ENCODE measurements around the gene NIPAL3. TPM values are rescaled to one million over a fixed set of nuclear protein-coding genes. Genes with fewer than 3 reads are reported as not detected.

Gene NIPAL3
- total and polyA plus RNA-seq, 2 experiments from 2014 or later: 55.9 to 78.4 TPM

GRCh38 chr1:24391882-24392603 lies 23.6 kb upstream of the NIPAL3 start:
- Histone ChIP-seq H3K27me3 (replicated peaks; ENCODE audit: insufficient read depth) (no peaks in the 10 kb centered on the region), H3K36me3 (ENCODE audit: low read depth) (no peaks in the 10 kb centered on the region), H3K79me2 (ENCODE audit: insufficient read depth) (0 out of 2 replicates have a peak, but pooled peaks cover 5% of the 10 kb centered on the region), H2AFZ (peak overlapping the region; percentile 70), H3K4me1 (ENCODE audit: insufficient read depth) (peaks cover 39% of the 10 kb centered on the region), H3K4me2 (ENCODE audit: unreplicated experiment) (peak overlapping the region; percentile 68), H3K9me2 (ENCODE audit: insufficient read depth) (no peaks in the 10 kb centered on the region), H3K9ac (peak overlapping the region; percentile 69), H3K4me3 (peak overlapping the region; percentile 58), H4K20me1 (ENCODE audit: insufficient read depth) (no peaks in the 10 kb centered on the region), H3K9me3 (ENCODE audit: low read depth) (no peaks in the 10 kb centered on the region), H3F3A (ENCODE audit: insufficient read depth) (peaks cover 29% of the 10 kb centered on the region), H3K27ac (peak overlapping the region; percentile 54)
- peak; percentile 74 for DNase-seq
- no peak for TF ChIP-seq EZH2phosphoT487 (IDR thresholded peaks at IDR 0.05; ENCODE audit: insufficient read depth, low read depth)
- no peak for TF ChIP-seq EZH2 (IDR thresholded peaks at IDR 0.05; ENCODE audit: insufficient read depth, poor library complexity, severe bottlenecking)
- in situ Hi-C loops (cut with MboI): loop anchor here (5.0 kb wide), 1 partner anchor 190 kb away; no protein-coding TSS in a partner anchor
- 20 to 25% methylated on average over 11 of the region's 11 CpGs for WGBS, 2 experiments (ENCODE audit: low coverage in 1 of 2, low lambda C conversion rate in 2 of 2, missing lambda C conversion rate in 2 of 2)

- H3K36me3 ChIP-seq (ENCODE audit: low read depth): no peaks in the 10 kb centered on the region
- no peak overlapping the region for H3K9ac ChIP-seq
- H3K9me3 ChIP-seq (ENCODE audit: low read depth): no peaks in the 10 kb centered on the region
- H3K79me2 ChIP-seq (ENCODE audit: insufficient read depth): 0 out of 2 replicates have a peak, but pooled peaks cover 5% of the 10 kb centered on the region
- no peak overlapping the region for H3K4me2 ChIP-seq (ENCODE audit: unreplicated experiment)
- no peak overlapping the region for H3K4me3 ChIP-seq
- H3K27ac ChIP-seq: no peak overlapping the region
- peaks cover 39% of the 10 kb centered on the region for H3K4me1 ChIP-seq (ENCODE audit: insufficient read depth)
- no peak for DNase-seq
- in situ Hi-C loops (cut with MboI): loop anchor here (5.0 kb wide), 1 partner anchor 190 kb away; no protein-coding TSS in a partner anchor
- peaks cover 29% of the 10 kb centered on the region for H3F3A ChIP-seq (ENCODE audit: insufficient read depth)
- H2AFZ ChIP-seq: no peak overlapping the region
- H3K27me3 ChIP-seq (replicated peaks; ENCODE audit: insufficient read depth): no peaks in the 10 kb centered on the region
- 89 to 90% methylated on average over 4 of the region's 4 CpGs for WGBS, 2 experiments (ENCODE audit: low coverage in 1 of 2, low lambda C conversion rate in 2 of 2, missing lambda C conversion rate in 2 of 2)
- no peaks in the 10 kb centered on the region for H4K20me1 ChIP-seq (ENCODE audit: insufficient read depth)
- TF ChIP-seq EZH2phosphoT487 (IDR thresholded peaks at IDR 0.05; ENCODE audit: insufficient read depth, low read depth) (no peak), EZH2 (IDR thresholded peaks at IDR 0.05; ENCODE audit: insufficient read depth, poor library complexity, severe bottlenecking) (no peak)
- H3K9me2 ChIP-seq (ENCODE audit: insufficient read depth): no peaks in the 10 kb centered on the region
These were observed 23.0 kb upstream of the NIPAL3 start for GRCh38 chr1:24392604-24392946.

- Histone ChIP-seq H3K79me2 (ENCODE audit: insufficient read depth) (0 out of 2 replicates have a peak, but pooled peaks cover 5% of the 10 kb centered on the region), H3K4me2 (ENCODE audit: unreplicated experiment) (peak overlapping the region; percentile 59), H3K9me3 (ENCODE audit: low read depth) (no peaks in the 10 kb centered on the region), H3K4me3 (no peak overlapping the region), H3K4me1 (ENCODE audit: insufficient read depth) (peaks cover 39% of the 10 kb centered on the region), H2AFZ (0 out of 2 replicates have a peak overlapping the region, but pooled peaks have one; percentile 43), H3K27me3 (replicated peaks; ENCODE audit: insufficient read depth) (no peaks in the 10 kb centered on the region), H3K27ac (peak overlapping the region; percentile 54; the same call in 1 of the 2 replicates), H3F3A (ENCODE audit: insufficient read depth) (peaks cover 29% of the 10 kb centered on the region), H3K36me3 (ENCODE audit: low read depth) (no peaks in the 10 kb centered on the region), H3K9ac (peak overlapping the region; percentile 37; the same call in 1 of the 2 replicates), H4K20me1 (ENCODE audit: insufficient read depth) (no peaks in the 10 kb centered on the region), H3K9me2 (ENCODE audit: insufficient read depth) (no peaks in the 10 kb centered on the region)
- 67 to 81% methylated on average over 4 of the region's 4 CpGs for WGBS, 2 experiments (ENCODE audit: low coverage in 1 of 2, low lambda C conversion rate in 2 of 2, missing lambda C conversion rate in 2 of 2)
- in situ Hi-C loops (cut with MboI): loop anchor here (5.0 kb wide), 1 partner anchor 191 kb away; no protein-coding TSS in a partner anchor
- peak; percentile 27 for DNase-seq
- no peak for TF ChIP-seq EZH2 (IDR thresholded peaks at IDR 0.05; ENCODE audit: insufficient read depth, poor library complexity, severe bottlenecking)
- TF ChIP-seq EZH2phosphoT487 (IDR thresholded peaks at IDR 0.05; ENCODE audit: insufficient read depth, low read depth): no peak
These were observed 22.5 kb upstream of the NIPAL3 start for GRCh38 chr1:24392982-24393650.

GRCh38 chr1:24393892-24394291 lies 21.7 kb upstream of the NIPAL3 start:
- Histone ChIP-seq H3K4me3 (no peak overlapping the region), H3K4me2 (ENCODE audit: unreplicated experiment) (peak overlapping the region; percentile 59), H3K4me1 (ENCODE audit: insufficient read depth) (peaks cover 36% of the 10 kb centered on the region), H3F3A (ENCODE audit: insufficient read depth) (peaks cover 29% of the 10 kb centered on the region), H3K27ac (peak overlapping the region; percentile 54), H3K79me2 (ENCODE audit: insufficient read depth) (0 out of 2 replicates have a peak, but pooled peaks cover 5% of the 10 kb centered on the region), H3K9me2 (ENCODE audit: insufficient read depth) (no peaks in the 10 kb centered on the region), H3K36me3 (ENCODE audit: low read depth) (no peaks in the 10 kb centered on the region), H4K20me1 (ENCODE audit: insufficient read depth) (no peaks in the 10 kb centered on the region), H3K9ac (peak overlapping the region; percentile 37; the same call in 1 of the 2 replicates), H3K9me3 (ENCODE audit: low read depth) (no peaks in the 10 kb centered on the region), H2AFZ (peak overlapping the region; percentile 43; the same call in 1 of the 2 replicates), H3K27me3 (replicated peaks; ENCODE audit: insufficient read depth) (no peaks in the 10 kb centered on the region)
- TF ChIP-seq EZH2 (IDR thresholded peaks at IDR 0.05; ENCODE audit: insufficient read depth, poor library complexity, severe bottlenecking) (no peak), EZH2phosphoT487 (IDR thresholded peaks at IDR 0.05; ENCODE audit: insufficient read depth, low read depth) (no peak)
- in situ Hi-C loops (cut with MboI): loop anchor here (5.0 kb wide), 1 partner anchor 192 kb away; no protein-coding TSS in a partner anchor
- WGBS, 2 experiments (ENCODE audit: low coverage in 1 of 2, low lambda C conversion rate in 2 of 2, missing lambda C conversion rate in 2 of 2): 4 to 5% methylated on average over 6 of the region's 6 CpGs
- peak; percentile 94 for DNase-seq

All from GM23248 (cell line).